HG03558 (cell line): Measurements from ENCODE around the gene KLHL30.

Source experiments
- ATAC-seq: cut with Tn5 transposase; IDR thresholded peaks from one replicate; pipeline ENCODE4 v1.9.1; 2021; ENCODE audit warnings: moderate number of reproducible peaks; ENCODE audit not compliant: unreplicated experiment; ENCODE audit errors: extremely low read depth

KLHL30 gene

DNA sequence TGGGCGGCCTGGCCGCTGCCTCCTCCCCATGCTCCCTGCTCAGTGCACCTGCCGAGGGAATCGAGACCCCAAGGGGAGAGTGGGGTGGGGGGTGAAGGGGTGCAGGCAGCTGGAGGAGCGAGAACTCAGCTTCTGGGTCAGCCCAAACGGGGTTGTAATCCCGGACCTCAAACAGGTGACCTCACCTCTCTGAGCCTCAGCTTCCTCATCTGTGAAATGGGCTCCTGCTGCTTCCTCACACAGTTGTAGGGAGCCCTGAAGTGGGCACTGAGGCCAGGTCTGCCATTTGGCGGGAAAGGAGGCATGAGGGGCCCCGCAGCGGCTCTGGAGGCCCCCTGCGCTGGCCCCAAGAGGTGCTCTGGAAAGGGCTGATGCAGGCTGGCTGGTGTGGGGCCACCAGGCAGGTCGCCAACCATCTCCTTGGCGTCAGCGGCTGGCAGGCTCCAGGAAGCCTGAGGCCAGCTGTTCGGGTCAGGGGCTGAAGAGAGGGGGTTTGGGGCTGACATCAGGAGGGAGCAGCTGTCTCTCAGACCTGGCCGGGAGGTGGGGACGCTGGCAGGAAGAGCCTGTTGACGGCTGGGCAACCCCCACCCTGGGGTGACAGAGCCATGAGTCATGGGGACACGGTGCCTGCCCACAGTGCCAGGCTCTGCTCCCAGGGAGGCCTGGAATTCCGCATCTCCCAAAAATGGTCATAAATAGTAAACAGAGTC, 4.9 kb downstream of the KLHL30 start:
- ATAC-seq = no peak

DNA sequence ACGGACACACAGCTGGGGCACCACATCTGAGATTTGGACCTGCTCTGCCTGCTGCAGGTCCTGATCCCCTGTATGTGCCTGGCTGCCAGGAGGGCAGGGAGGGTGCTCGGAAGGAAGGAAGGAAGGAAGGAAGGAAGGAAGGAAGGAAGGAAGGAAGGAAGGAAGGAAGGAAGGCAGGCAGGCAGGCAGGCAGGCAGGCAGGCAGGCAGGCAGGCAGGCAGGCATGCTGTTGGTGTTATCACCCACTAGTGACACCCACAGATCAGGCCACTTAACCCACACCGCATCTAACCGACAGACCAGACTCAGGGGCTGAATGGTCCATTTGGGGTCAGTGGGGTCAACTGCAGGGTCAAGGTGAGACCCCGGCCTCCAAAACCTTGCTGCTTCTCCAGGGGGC, 5.8 kb downstream of the KLHL30 start:
- no peak for ATAC-seq

DNA sequence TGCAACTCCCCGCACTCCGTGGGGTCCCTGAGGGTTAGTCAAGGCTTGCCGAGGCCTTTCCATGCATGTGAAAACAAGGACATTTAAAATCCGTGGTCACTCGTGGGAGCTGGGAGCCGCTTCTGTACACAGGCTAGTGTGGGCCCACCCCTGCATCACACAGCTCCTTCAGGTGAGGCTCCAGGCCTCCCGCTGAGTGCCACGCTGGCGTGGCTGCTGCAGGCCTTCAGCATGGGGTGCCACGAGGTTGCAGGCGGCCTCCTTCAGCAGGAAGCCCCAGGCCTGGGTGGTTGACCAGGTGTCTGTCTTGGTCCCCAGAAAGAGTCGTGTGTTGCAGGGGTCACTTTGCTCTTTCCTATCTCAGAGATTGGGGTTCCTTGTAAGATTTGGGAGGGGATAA, 6.6 kb downstream of the KLHL30 start:
- ATAC-seq = no peak

DNA sequence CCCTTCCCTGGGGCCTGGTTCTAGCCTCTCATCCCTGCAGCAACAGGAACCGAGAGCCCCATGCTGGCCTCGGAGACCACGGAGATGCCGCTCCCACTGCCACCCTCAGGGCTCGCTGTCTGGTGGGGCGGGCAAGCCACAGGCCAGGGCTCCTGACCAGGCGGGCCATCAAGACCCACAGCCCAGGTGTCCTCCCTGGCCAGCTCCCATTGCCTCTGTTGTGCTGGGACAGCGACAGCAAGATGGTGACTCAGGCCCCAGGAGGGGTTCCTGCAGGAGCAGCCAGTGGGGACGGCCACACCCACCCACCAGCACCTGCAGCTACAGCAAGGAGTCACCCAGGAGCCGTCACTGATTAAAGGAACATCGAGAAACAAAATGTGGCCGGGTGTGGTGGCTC, 7.4 kb downstream of the KLHL30 start:
- ATAC-seq = no peak

DNA sequence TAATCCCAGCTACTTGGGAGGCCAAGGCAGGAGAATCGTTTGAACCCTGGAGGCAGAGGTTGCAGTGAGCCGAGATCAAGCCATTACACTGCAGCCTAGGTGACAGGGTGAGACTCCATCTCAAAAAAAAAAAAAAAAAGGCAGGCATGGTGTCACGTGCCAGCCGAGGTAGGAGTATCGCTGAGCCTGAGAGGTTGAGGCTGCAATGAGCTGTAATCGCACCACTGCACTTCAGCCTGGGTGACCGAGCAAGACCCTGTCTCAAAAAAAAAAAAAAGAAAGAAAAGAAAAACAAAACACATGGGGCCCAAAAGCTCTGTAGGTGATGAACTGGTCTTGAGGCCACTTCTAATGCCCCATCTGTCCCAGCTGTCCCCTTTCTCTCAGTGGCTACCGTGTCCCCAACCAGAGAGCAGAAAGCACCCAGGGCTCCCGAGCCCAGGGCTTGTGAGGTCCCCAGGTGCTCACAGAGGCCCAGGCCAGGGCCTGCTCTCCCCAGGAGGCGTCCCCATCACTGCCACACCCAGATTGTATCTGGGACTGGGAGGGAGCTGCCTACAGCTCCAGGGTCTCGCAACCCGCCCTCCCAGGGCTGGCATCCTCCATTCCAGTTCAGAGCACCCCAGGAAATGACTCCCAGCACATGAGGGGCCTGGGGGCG, 8.5 kb downstream of the KLHL30 start:
- no peak for ATAC-seq

DNA sequence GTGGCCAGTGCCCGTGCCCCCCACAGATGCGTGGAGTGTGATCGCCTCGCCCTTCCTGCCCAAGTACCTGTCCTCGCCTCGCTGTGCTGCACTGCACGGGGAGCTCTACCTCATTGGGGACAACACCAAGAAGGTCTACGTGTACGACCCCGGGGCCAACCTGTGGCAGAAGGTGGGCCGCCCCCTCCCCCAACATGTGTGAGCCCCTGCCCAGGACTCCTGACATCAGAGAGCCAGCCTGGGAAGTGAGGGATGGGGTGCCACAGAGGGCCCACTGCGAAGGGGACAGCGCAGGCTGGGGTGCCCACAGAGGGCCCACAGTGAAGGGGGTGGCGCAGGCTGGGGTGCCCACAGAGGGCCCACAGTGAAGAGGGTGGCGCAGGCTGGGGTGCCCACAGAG, 10.5 kb downstream of the KLHL30 start:
- no peak for ATAC-seq

DNA sequence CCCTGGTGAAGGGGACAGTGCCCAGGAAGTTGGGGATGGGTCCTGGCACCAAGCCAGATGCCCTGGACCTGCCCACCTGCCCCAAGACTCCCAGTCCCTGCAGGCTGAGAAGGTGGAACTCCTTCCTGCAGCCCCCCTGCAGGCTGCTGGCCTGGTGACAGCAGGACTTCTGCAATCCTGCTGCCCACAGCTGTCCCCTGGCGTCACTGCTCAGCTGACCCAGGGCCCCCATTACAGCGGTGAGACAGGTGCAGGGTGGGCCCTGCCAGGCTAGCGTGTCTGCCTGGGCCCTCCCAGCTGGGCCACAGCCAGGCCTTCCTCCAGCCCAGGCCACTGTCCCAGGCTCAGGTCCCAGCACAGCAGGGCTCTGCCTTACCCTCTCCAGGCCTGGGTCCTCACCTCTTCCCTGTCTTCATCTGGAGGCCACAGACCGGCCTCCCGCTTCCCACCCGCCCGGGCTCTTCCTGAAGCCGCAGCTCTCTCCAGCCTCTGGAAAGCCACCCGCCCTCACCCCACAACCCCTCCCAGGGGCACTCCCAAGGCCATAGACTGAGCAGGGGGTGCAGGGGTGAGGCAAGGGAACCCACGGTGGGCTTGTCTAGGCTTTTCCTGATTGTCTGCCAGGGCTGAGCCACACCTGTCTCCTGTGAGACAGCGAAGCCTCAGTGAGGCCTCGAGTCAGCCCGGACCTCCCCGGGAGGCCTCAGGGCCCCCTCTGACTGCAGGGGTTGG, 11.5 kb downstream of the KLHL30 start:
- no peak for ATAC-seq

DNA sequence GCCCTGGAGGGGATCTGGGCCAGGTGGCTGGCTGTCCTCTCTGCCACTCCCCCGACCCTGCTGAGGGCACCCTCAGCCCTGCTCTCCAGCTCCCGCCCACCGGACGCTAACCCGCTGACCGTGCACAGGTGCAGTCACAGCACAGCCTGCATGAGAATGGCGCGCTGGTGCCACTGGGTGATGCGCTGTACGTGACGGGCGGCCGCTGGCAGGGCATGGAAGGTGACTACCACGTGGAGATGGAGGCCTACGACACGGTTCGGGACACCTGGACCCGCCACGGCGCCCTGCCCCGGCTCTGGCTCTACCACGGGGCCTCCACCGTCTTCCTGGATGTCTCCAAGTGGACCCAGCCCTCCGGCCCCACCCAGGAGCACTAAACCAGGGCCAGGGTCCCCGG, 12.2 kb downstream of the KLHL30 start:
- no peak for ATAC-seq

DNA sequence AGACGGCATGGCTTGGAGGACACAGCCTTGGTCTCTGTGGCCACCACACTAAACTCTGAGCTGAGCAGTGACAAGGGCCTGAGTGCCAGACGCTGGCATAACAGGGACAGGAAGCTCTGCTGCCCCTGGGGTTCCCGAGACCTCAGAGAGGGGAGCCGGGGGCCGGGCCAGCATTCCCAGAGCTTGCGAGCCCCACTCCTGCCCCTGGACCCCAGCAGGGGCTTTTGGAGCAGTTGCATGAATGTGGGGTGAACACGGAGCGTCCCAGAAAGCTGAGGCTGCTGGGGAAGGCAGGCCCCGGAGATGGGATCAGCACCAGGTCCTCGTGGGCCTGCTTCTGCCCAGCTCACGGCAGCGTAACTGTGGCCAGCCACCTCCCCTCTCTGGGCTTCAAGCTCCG, 12.7 kb downstream of the KLHL30 start:
- ATAC-seq = no peak

DNA sequence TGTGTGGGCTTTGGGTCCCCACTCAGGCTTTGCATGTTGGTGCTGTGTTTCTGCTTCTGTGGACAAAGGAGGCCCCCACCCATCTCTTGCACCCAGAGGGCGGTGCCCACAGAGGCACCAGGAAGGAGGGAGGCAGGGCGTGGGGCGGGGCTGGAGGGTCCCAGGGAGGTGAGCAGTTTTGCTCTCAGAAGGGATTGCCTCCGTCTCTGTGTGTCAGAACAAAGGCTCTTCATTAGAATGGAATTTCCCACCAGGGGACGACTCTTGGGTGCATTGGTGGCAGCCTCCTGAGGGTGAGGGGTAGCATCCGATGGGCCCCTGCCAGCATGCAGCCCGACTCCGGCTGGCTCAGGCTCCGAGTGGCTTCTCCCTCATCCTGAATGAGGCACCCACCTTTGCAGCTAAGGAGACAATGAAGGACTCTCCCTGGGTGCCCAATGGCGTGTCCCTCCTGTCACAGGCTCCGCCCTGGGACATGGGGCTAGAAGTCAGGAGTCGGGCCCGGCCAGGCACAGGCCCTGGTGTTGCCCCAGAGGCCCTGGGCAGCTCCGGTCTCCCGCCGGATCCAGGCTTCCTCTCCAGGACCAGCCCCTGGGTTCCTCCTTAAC, 13.3 kb downstream of the KLHL30 start:
- ATAC-seq = no peak

DNA sequence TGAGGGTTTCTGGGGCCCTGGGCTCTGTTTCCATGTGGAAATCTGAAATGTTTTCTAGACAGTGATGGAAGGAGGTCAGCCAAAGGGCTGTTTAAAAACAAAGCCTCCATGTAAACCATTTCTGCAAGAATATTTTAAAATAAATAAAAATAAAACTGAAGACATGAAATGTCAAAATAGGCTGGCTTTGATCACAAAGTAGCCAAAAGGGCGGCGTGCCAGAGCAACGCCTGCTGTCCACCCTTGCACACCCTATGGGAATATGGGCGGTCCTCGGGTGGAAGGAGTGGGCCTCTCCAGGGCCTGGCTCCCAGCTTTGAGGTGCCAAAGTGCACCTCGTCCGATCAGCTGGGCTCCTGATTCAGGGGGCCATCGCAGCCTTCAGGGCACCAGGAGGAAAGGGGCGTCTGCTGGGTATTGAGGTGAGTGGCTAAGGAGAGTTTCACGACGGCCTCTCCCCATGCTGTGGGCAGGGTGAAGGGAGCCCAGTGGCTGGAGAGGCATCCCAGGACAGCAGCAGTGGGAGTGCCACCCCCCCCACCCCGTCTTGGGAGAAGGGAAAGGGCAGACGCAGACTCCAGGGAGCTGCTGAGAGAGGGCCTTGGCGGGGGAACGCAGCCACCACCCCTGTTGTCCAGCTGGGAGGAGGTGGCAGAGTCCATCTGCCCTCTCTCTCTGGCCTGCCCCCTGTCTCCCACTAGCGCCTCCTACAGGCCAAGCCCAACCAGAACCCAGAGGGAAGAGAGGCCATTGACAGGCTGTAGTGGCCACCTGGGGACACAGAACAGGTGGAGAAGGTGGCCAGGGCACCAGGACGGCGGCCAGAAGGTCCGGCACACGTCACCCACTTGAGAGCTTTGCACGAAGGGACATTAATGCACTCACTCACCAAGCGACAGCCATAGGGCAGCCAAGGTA, 14.6 kb downstream of the KLHL30 start:
- no peak for ATAC-seq

DNA sequence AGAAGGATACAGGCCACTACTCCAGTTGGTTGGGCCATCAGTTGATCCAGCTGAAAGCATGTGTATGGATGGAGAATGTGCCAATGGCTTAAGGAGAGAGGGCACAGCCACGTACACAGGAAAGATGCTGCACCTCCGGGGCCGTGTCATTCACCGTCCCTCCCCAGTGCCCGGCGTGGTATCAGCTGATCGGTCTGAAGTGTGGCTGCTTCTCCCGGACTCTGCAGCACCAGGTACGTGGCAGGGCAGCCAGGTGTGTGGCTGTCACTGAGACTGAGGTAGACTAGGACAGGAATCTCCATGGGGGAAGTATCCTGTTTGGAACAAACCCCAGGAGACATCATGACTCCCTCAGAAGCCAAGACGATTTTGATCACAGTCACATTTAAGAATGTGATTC, 16.1 kb downstream of the KLHL30 start:
- ATAC-seq = no peak

DNA sequence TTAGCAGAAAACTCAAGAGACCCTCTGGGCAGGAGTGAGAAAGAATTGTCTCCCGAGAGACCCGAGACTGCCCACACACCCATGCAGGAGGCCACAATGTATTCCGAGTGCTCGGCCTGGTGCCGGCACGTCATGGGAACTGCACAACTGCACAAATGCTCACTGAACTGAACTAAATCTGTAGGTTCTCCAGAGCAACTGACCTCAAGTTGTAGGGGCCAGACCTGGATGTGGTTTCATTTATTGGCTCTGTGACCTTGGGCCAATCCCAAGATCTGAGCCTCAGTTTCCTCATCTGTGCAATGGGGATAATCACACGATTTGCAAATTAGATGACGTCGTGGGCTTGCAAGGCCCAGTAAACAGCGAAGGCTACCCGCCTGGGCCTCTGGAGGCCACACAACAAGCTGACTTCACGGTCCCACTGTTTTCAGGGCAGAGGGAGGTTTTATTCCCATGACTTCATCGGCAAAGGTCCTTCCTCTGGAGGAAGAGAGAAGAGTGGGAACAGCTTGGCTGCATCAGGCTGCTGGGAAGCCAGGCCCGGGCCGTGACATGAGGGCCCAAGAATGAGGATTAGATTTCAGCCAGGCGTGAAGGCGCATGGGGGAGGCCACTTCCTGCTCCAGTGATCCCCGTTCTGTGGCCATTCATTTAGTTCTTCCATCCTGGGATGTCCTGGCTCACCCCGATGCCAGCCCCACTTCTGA, 16.7 kb downstream of the KLHL30 start:
- no peak for ATAC-seq

DNA sequence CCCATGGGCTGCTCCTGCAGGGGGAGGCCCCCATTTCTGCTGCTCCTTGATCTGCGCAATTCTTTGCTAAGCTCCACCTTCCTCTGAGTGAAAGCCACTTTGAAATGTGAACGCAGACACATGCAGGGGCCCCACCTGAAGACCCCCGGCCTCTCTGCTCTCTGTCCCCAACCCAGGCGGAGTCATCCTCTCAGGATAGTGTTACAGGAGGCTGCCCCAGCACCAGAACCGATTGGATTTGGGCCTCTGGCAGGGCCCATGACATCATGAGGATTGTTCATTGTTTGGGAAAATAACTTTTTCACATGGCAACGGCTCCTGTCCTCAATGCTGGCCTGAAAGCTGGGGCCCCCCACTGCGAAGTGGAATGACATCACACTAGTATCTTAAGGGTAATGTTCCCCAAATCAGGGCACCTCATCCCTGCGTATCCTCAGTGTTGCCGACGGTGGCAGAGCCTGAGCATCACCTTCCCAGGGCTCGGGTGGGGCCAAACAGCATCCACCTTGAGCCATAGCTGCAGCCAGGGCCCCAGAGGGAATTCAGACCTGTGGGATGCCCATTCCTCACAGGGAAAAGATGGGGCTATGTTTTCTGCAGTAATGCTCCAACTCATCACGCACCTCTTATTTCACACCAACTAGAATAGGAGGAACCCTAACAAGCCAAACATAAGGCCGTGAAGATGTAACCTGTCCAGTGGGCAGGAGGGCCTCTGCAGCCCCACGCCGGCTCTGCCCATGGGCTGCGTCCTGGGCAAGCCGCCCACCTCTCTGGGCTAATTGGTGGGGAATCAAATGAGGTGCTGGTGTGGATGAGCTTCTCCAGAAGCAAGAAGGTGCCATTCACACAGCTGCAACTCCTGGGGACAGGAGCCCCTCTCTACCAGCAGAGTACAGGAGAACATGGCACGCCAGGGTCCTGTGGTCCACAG, 17.6 kb downstream of the KLHL30 start:
- no peak for ATAC-seq

DNA sequence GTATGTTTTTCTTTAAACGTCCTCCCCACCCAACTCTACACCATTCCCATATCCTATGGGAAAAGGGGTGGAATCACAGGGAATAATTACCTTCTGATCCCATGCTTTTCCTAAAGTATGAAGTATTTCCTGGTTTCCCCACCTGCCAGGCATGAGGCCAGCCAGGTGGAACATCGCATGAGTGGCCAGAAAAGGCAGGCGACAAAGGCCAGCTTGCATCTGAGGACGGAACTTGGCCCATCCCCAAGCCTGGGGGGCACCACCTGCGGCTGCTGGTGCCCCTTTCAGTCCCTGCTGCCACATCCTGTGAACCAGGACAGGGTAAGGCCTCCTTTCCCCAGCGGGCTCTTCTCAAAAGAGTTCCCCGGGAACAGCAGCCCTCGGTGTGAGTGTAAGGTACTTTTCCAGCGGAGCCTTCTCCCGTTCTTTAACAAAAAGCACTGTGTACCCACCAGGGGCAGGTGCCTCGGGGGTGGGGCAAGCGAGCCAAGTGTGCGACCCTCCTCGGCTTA, 19.1 kb downstream of the KLHL30 start:
- ATAC-seq = no peak

DNA sequence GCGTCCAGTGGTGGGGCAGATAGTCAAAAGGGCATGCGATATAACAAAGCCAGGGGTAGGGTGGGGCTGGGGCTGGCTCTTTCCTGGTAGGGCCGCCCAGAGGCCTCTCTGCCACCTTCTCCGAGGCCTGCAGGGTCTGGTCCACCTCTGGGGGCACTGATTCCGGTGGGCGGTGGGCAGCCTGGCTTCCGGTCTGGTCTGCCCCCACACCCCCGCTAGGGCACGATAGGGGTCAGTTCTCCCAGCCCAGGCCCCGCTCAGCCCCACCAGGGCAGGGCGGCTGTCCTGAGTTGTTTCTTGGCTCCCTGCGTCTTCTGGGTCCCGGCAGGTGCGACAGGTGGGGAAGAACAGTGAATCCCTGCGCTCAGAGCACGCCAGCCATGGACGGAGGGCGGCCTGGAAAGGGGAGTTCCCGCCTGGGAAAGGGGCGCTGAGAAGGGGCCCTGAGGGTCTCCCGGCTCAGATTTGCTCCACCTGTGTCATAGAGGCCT, 19.6 kb downstream of the KLHL30 start:
- no peak for ATAC-seq

DNA sequence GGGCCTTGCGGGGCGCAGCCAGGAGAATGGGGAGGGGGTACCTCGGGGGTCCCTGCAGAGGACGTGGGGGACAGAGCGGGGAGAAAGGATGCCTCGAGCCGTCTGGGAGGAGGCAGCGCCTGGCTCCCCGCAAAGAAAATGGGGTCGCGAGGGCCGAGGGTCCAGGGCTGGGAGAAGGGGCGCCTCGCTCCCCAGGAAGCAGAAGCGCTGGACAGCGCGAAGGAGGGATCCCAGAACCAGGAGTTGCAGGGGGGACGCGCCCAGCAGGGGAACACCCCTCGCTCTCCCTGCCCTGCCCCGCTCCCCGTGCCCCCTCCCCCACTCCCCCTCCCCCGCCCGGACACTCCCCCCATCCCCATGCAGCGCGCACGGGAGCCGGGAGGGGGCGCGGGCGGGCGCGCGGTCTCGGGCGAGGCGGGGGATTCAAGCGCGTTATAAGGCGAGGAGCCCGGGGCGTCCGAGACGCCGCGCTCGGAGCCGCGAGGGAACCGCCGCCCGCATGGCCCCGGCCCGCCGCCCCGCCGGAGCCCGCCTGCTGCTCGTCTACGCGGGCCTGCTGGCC, 20.1 kb downstream of the KLHL30 start, which contains the start of gene ERFE:
Gene ERFE (plus strand): TSS at position 462 of the 562 bp plus-strand sequence. CDS start 38 bp downstream, at position 500.
- no peak for ATAC-seq
